Activated naive CD4-positive, alpha-beta T cell treated with anti-CD3 and anti-CD28 coated beads for 36 hours (primary cell): Measurements from ENCODE around the gene C5AR1. TPM values are rescaled to one million over a fixed set of nuclear protein-coding genes. Genes with fewer than 3 reads are reported as not detected.
A peak's percentile ranks its signal among the peaks of the same experiment; 100 is the strongest.
"Not testable (repeated sequence)": the region's sequence is repeated elsewhere in the genome, so short reads cannot be mapped to it uniquely, and the experiment has no call there.

Source experiments
- CTCF ChIA-PET: fragments of 350-600 bp; sonication (Branson Sonifier 250); formaldehyde crosslinking; loops from one replicate; lab custom pipeline; 2021; ENCODE audit warnings: antibody characterized with exemption; lab: Charles Lee
- DNase-seq: peaks from one replicate; pipeline ENCODE4 v3.0.0-alpha.2; 2020
- H3K27ac Mint-ChIP-seq: one replicate; pipeline ENCODE4 v1.8.0; 2021; ENCODE audit warnings: mild to moderate bottlenecking, mixed read lengths
- H3K27me3 Mint-ChIP-seq: one replicate; pipeline ENCODE4 v1.8.0; 2021; ENCODE audit warnings: low read depth, mixed read lengths
- H3K36me3 Mint-ChIP-seq: one replicate; pipeline ENCODE4 v1.8.0; 2021; ENCODE audit warnings: low read depth, mixed read lengths
- H3K4me1 Mint-ChIP-seq: one replicate; pipeline ENCODE4 v1.8.0; 2021; ENCODE audit warnings: low read depth, mixed read lengths
- H3K4me3 Mint-ChIP-seq: one replicate; pipeline ENCODE4 v1.8.0; 2021; ENCODE audit warnings: mild to moderate bottlenecking, moderate library complexity, mixed read lengths
- H3K9me3 Mint-ChIP-seq: one replicate; pipeline ENCODE4 v1.8.0; 2021; ENCODE audit warnings: mixed read lengths
- intact Hi-C: fragments of 100-400 bp; cut with micrococcal nuclease; formaldehyde crosslinking; loops from one replicate; pipeline ENCODE4 v1.15.1; 2023
- total RNA-seq, 2 experiments: library from RNA; stranded (reverse); gene quantifications; one replicate each; pipeline ENCODE4 v1.2.3, GENCODE V29; 2021

The C5AR1 gene
- total RNA-seq, result under 1 TPM in 1 of 2 experiments, not detected in 1; 0.19 TPM

GRCh38 chr19:47309608-47310007 is at the start of gene C5AR1:
Gene C5AR1 (plus strand): TSS chr19:47309861. CDS start chr19:47309896, 35 bp downstream.
- Mint-ChIP-seq H3K4me1 (peaks cover 3% of the 10 kb centered on the region), H3K9me3 (no peaks in the 10 kb centered on the region), H3K36me3 (no peaks in the 10 kb centered on the region), H3K27ac (no peak within 1 kb of the TSS), H3K27me3 (peaks cover 6% of the 10 kb centered on the region), H3K4me3 (no peak within 1 kb of the TSS)
- CTCF ChIA-PET, result interaction anchor here (0.6 to 1.1 kb wide), 2 partner anchors 82 to 90 kb away, joined by 3 to 6 read pairs; no protein-coding TSS in a partner anchor
- DNase-seq, result no peak
- intact Hi-C loops, result no loop called here

GRCh38 chr19:47260476-47260875 is 49.2 kb upstream of the C5AR1 start:
- intact Hi-C loops, result no loop called here
- no peaks in the 10 kb centered on the region for H3K27me3 Mint-ChIP-seq
- DNase-seq, result no peak
- CTCF ChIA-PET, result no interaction called here
- no peak overlapping the region for H3K4me3 Mint-ChIP-seq
- H3K27ac Mint-ChIP-seq, result no peak overlapping the region
- peaks cover 39% of the 10 kb centered on the region for H3K4me1 Mint-ChIP-seq
- no peaks in the 10 kb centered on the region for H3K9me3 Mint-ChIP-seq
- peaks cover 53% of the 10 kb centered on the region for H3K36me3 Mint-ChIP-seq

GRCh38 chr19:47261946-47262793 is 47.5 kb upstream of the C5AR1 start:
- H3K27ac Mint-ChIP-seq, H3K4me3 Mint-ChIP-seq, DNase-seq, intact Hi-C loops, H3K9me3 Mint-ChIP-seq, H3K27me3 Mint-ChIP-seq: not testable (repeated sequence)
- CTCF ChIA-PET, result interaction anchor here (1.0 kb wide), 1 partner anchor 15 kb away, joined by 3 read pairs; no protein-coding TSS in a partner anchor
- peaks cover 36% of the 10 kb centered on the region for H3K4me1 Mint-ChIP-seq
- peaks cover 59% of the 10 kb centered on the region for H3K36me3 Mint-ChIP-seq

- Mint-ChIP-seq H3K27ac (no peak overlapping the region), H3K27me3 (no peaks in the 10 kb centered on the region), H3K4me1 (peaks cover 11% of the 10 kb centered on the region), H3K4me3 (no peak overlapping the region), H3K9me3 (no peaks in the 10 kb centered on the region), H3K36me3 (peaks cover 38% of the 10 kb centered on the region)
- intact Hi-C loops, result no loop called here
- no peak for DNase-seq
- CTCF ChIA-PET, result no interaction called here
Observed at GRCh38 chr19:47264629-47265028, 45.0 kb upstream of the C5AR1 start.

GRCh38 chr19:47266401-47266941 is 43.2 kb upstream of the C5AR1 start:
- Mint-ChIP-seq H3K36me3 (peaks cover 33% of the 10 kb centered on the region), H3K4me3 (no peak overlapping the region), H3K27ac (no peak overlapping the region), H3K27me3 (no peaks in the 10 kb centered on the region), H3K4me1 (no peaks in the 10 kb centered on the region), H3K9me3 (no peaks in the 10 kb centered on the region)
- CTCF ChIA-PET, result interaction anchor here (0.6 kb wide), 1 partner anchor 230 kb away, joined by 3 read pairs; no protein-coding TSS in a partner anchor
- intact Hi-C loops, result no loop called here
- DNase-seq, result no peak

GRCh38 chr19:47267350-47267759 is 42.3 kb upstream of the C5AR1 start:
- CTCF ChIA-PET, result interaction anchor here (0.6 kb wide), 1 partner anchor 230 kb away, joined by 3 read pairs; no protein-coding TSS in a partner anchor
- peaks cover 28% of the 10 kb centered on the region for H3K36me3 Mint-ChIP-seq
- intact Hi-C loops, result no loop called here
- no peak for DNase-seq
- H3K4me1 Mint-ChIP-seq, result peaks cover 2% of the 10 kb centered on the region
- no peak overlapping the region for H3K27ac Mint-ChIP-seq
- no peak overlapping the region for H3K4me3 Mint-ChIP-seq
- no peaks in the 10 kb centered on the region for H3K27me3 Mint-ChIP-seq
- H3K9me3 Mint-ChIP-seq, result no peaks in the 10 kb centered on the region

GRCh38 chr19:47268028-47268427 is 41.6 kb upstream of the C5AR1 start:
- Mint-ChIP-seq H3K9me3 (no peaks in the 10 kb centered on the region), H3K36me3 (peaks cover 27% of the 10 kb centered on the region), H3K27me3 (no peaks in the 10 kb centered on the region), H3K4me1 (peaks cover 9% of the 10 kb centered on the region), H3K4me3 (no peak overlapping the region), H3K27ac (no peak overlapping the region)
- intact Hi-C loops, result no loop called here
- CTCF ChIA-PET, result no interaction called here
- no peak for DNase-seq

GRCh38 chr19:47269596-47269995 is 40.1 kb upstream of the C5AR1 start:
- H3K36me3 Mint-ChIP-seq, result peaks cover 23% of the 10 kb centered on the region
- no peak for DNase-seq
- no peaks in the 10 kb centered on the region for H3K9me3 Mint-ChIP-seq
- H3K27me3 Mint-ChIP-seq, result no peaks in the 10 kb centered on the region
- no peak overlapping the region for H3K4me3 Mint-ChIP-seq
- H3K27ac Mint-ChIP-seq, result no peak overlapping the region
- intact Hi-C loops, result no loop called here
- H3K4me1 Mint-ChIP-seq, result peaks cover 10% of the 10 kb centered on the region
- CTCF ChIA-PET, result interaction anchor here (0.6 kb wide), 1 partner anchor 11 kb away, joined by 3 read pairs; no protein-coding TSS in a partner anchor

GRCh38 chr19:47270408-47270807 is 39.3 kb upstream of the C5AR1 start:
- CTCF ChIA-PET, result no interaction called here
- Mint-ChIP-seq H3K9me3 (no peaks in the 10 kb centered on the region), H3K27ac (no peak overlapping the region), H3K27me3 (no peaks in the 10 kb centered on the region), H3K4me3 (no peak overlapping the region), H3K36me3 (peaks cover 21% of the 10 kb centered on the region), H3K4me1 (peaks cover 12% of the 10 kb centered on the region)
- intact Hi-C loops, result no loop called here
- no peak for DNase-seq

- no peak overlapping the region for H3K27ac Mint-ChIP-seq
- peaks cover 21% of the 10 kb centered on the region for H3K36me3 Mint-ChIP-seq
- H3K27me3 Mint-ChIP-seq, result no peaks in the 10 kb centered on the region
- no peak for DNase-seq
- no peaks in the 10 kb centered on the region for H3K9me3 Mint-ChIP-seq
- CTCF ChIA-PET, result interaction anchor here (1.0 kb wide), 1 partner anchor 28 kb away, joined by 4 read pairs; no protein-coding TSS in a partner anchor
- intact Hi-C loops, result no loop called here
- no peak overlapping the region for H3K4me3 Mint-ChIP-seq
- H3K4me1 Mint-ChIP-seq, result peaks cover 20% of the 10 kb centered on the region
Observed at GRCh38 chr19:47271949-47272348, 37.7 kb upstream of the C5AR1 start.

- H3K9me3 Mint-ChIP-seq, result no peaks in the 10 kb centered on the region
- CTCF ChIA-PET, result interaction anchor here (1.0 kb wide), 1 partner anchor 28 kb away, joined by 4 read pairs; no protein-coding TSS in a partner anchor
- H3K36me3 Mint-ChIP-seq, result peaks cover 18% of the 10 kb centered on the region
- H3K27ac Mint-ChIP-seq, result peak overlapping the region; percentile 47
- intact Hi-C loops, result no loop called here
- H3K4me3 Mint-ChIP-seq, result peak overlapping the region; percentile 62
- DNase-seq, result peak; percentile 67
- H3K4me1 Mint-ChIP-seq, result peaks cover 20% of the 10 kb centered on the region
- no peaks in the 10 kb centered on the region for H3K27me3 Mint-ChIP-seq
Observed at GRCh38 chr19:47272448-47273312, 37.0 kb upstream of the C5AR1 start.
